ENCODE data around the gene APMAP.
"Not testable (repeated sequence)": the region's sequence is repeated elsewhere in the genome, so short reads cannot be mapped to it uniquely, and the experiment has no call there.

The APMAP gene

DNA sequence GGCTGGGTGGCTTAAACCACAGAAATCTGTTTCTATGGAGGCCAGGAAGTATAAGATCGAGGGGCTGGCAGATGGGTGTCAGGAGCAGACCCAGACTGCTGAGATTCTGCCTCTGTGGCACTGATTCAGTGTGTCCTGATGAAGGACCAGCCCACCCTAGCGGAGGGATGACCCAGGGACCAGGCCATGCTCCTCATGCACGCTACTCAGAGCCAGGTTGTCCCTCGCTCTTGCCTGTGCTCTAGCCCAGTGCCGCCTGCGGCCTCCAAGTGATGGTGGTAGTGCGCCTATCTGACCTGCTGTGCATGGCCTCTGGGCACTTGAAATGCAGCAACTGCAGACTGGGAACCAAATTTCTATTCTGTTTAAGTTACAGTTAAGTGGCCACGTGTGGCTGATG is 13.1 kb upstream of the APMAP start:
- DNase-seq = no peak

DNA sequence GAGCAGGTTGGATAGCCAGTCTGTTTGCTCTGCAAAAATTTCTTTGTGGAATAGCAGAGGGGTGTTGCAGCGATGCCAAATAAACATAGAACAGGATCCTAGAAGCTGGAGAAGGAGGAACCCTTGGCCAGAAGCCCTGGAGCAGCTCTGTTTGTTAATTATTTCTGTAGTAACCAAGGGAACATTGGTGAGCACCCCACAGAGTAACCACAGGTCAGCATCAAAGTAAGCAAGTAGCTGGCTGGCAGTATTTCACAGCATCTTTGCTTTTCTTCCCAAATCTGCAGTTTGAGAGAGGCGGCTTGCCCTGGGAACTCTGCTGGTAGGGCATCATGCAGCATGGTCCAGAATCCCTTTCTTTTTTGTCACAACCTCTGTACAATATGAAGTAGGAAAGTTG is 12.7 kb upstream of the APMAP start:
- DNase-seq = no peak

- DNase-seq = no peak
Measured at GRCh38 chr20:25003002-25003401, 10.5 kb upstream of the APMAP start.

DNA sequence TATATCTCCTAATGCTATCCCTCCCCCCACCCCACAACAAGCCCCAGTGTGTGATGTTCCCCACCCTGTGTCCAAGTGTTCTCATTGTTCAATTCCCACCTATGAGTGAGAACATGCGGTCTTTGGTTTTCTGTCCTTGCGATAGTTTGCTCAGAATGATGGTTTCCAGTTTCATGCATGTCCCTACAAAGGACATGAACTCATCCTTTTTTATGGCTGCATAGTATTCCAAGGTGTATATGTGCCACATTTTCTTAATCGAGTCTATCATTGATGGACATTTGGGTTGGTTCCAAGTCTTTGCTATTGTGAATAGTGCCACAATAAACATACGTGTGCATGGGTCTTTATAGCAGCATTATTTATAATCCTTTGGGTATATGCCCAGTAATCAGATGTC is 8.8 kb upstream of the APMAP start:
- DNase-seq = not testable (repeated sequence)

GRCh38 chr20:25000268-25000801 is 7.8 kb upstream of the APMAP start:
- no peak for DNase-seq

DNA sequence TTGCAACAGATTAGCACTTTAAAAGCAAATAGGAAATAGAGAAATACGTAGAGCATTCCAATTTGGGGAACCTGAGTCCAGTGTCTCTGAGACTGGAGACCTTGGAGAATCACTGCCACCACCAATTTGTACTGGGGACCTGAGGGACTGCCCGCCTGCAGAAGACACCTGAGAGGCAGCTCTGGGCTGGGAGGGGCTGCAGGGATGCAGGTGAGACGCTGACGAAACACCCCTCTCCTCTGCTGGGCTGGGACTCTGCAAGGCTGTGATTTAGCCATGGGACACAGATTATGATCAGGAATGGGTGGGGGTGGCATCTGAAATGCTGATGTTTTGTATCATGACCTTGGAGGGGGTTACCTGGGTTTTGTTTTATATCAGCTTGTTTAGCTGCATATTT is 7.0 kb upstream of the APMAP start:
- no peak for DNase-seq

DNA sequence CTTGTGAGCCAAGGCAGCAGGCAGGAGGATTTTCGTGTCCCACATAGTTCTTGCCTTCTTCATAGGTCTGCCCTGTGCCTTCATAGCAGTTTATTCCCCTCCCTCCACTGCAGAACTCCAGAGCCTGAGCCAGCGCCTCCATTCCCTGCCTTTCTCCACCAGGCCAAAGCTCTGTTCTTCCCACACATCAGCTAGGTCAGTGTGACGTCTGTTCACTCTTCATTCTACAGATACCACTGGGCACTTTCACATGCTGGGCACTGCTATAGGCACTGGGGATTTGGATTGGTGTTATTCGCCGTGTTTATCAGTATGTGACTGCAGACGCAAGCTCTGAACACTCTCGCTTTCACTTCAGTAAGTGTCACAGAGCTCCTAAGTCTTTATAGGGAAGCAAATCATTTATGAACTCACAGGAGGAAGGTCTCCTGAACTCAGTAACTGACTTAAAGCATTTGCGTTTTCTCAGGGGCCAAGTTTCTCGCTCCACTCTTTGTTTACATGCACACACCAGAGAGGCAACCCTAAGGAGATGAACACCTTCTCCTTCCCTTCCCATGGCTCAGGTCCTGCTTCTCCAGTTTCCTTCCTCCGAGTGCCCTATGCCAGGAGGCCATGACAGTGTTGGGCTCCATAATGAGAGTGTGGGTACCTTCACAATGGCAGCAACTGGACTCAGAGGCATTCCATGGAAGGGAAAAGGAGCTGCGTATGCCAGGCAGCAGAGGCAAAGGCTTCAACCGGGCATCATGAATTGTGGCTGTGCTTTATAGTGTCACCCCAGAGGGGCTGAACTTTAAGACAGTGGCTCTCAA is 6.3 kb upstream of the APMAP start:
- DNase-seq = no peak

DNA sequence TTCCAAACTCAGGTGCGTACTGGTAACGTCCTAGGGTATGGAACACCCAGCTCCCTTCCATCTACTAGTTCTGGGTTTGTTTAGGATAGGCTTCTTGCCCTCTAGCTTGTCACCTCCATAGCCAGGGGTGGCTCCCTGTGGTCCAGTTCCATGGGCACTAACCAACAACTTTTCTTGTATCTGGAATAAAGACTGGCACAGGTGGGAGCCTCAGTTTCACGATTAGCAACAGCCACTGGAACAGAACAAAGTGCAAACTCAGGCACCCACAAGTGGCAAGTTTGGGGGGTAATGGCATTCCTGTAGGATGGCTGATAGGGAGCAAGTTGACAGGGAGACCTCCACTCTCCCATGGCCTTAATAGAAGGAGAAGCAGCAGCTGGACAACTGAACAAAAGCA is 5.6 kb upstream of the APMAP start:
- DNase-seq = no peak

- DNase-seq = no peak
Measured at GRCh38 chr20:24996449-24997377, 4.2 kb upstream of the APMAP start.

DNA sequence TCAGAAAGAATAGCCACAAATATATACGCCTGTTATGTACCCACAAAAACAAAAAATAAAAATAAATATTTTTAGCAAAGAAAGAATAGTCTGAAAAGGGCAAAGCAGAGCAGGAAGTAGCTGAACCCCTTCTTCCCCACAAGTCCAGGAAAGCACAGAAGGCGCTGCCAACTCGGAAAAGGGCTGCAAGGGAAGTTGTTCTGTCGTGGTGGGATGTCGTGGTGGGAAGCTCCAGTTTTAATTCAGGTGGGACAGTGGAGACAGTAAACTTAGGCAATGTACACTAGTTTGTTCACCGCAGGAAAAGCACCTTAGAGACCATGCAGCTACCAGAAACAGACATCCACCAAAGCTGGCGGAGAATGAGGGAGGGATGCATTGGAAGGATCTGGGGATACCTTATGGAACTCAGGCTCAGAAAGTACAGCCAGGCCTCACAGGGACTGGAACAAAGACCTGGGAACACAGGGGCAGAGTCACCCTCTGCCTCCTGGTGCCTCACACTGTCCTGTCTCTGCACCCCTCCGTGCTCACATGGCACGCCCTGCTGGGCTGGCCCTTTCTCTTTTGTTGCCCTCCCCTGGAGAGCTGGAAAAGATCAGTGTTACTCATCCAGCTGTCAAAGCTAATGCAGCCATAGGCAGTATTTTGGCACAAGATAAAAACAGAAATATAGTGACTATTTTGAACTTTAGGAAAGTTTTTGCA is 3.3 kb upstream of the APMAP start:
- DNase-seq = no peak

DNA sequence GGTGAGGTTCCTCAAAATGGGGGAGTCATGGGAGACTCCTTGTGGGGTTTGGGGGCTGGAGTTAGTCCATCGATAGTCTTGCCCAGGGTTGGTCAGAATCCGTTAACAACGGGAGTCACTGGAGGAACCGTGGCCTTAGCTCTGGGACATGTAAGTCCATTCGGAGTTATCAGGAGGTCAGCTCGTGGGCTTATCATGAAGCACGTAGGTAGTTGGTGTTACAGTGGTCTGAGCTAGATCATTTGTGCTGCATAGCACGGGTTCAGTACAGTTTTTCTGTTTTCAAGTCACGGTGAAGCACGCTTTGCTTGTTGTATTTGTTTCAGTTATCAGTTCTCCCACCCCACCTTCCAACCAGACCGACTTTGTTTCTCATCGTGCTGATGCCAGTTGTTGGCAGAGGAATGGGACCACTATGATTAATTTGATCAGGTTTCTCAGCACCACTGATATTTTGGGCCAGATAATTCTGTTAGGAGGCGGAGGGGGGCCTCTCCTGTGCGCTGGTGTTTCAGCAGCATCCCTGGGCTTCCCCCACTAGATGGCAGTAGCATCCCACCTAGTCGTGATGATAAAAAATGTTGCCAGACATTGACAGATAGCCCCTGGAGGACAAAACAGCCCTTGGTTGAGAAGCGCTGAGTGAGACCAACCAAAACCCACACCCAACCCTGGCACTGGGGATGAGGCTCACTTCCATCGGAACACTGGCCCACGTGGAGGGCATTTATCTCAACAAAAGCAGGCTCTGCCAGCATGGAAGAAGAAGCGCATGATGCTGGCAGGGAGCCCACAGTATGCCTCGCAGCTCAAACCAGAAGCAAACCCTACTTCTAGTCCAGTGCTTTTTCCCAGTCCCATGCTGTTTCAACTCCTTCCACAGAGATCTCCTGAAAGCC is 2.2 kb upstream of the APMAP start:
- DNase-seq = peak; percentile 70 to 85

- DNase-seq = no peak
Measured at GRCh38 chr20:24994186-24994465, 1.6 kb upstream of the APMAP start.

GRCh38 chr20:24993337-24994185 is 1.0 kb upstream of the APMAP start:
- DNase-seq = peak; percentile 29 to 44

DNA sequence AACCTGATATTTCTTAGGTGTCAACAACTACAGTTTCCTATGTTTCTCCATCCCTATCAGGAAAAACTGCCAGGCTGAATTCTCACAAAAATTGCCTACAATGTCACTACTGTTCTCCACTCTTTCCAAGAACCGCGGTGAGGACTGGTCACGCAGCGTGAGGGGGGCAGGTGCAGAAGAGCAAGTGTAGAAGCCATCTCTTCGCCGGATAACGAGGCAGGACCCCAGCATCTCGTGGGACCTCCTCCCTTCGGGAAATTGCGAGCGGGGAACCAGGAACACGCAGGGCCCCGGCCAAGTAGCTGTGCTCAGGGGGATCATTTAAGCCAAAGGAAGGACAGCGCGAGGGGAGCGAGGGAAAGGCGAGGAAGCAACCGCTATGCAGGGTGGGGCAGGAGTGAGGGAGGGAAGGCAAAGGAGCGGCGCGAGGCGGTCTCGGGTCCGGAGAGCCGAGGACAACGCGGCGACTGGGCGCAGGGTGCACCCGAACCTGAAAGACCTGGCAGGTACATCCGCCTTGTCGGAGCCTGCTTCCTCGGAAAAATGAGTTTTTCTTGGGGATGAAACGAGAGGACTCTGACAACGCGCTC is 559 bp downstream of the APMAP start:
- DNase-seq = no peak

- no peak for DNase-seq
Measured at GRCh38 chr20:24990810-24991252, 1.7 kb downstream of the APMAP start.

DNA sequence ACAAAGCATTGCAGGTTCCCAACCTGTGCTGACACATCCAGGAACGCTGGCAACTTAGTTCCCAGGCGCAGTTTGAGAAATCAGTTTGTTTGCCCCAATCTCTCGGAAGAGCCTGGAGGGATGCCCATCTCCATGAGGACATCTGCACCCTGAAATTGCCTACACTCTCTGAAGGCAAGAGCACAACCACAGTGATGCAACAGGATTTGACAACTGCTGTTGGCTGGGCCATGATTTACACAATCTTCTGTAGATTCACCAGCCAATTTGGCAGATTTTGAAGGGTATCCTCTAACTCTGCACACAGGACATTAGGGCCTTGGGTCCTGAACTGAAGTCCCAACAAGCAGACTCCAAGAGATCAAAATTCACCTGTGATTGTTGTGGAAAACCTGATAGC is 3.4 kb downstream of the APMAP start:
- no peak for DNase-seq

- DNase-seq = no peak
Measured at GRCh38 chr20:24987873-24988835, 4.4 kb downstream of the APMAP start.

DNA sequence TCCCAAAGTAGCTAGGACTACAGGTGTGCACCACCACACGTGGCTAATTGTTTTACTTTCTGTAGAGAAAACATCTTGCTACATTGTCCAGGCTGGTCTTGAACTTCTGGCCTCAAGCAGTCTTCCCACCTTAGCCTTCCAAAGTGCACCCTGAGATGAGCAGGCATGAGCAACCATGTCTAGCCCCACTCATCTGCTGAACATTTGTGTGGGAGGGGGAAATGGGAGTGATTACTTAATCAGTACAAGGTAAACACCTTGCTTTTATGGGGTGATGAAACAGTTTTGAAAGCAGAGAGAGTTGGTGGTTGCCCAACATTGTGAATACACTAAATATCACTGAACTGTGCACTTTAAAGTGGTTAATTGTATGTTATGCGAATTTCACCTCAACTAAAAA is 5.3 kb downstream of the APMAP start:
- no peak for DNase-seq

DNA sequence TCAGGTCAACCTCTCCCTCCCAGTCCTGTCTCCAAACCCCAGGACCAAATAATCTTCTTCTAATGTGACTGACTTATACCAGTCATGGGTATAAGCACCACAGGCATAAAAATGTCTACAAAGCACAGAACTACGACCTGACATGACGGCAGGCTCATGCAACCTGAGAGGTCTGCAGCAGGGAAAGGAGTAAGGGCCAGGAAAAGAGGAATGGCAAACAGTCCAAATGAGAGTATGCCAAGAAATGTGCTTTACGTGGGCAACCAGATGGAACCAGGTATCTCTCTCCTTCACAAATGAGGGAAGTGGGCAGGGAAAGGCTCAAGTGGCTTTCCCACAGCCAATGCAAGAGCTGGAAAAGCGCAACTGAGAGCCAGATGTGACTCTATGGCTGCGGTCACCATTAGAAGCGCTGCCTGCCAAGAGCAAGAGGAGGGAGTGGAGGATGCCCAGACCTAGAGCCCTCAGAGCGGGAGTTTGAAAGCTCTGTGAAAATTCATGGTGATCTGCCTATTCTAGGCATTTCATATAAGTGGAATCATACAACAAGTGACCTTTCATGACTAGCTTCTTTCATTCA is 6.0 kb downstream of the APMAP start:
- DNase-seq = no peak
